Loucy (cell line): ENCODE measurements around the gene SORL1-AS1.

Experiments
- H2AFZ ChIP-seq: fragments of 200-600 bp; sonication (generic); 2 replicates; pipeline ENCODE4 v1.6.0; 2016; ENCODE audit warnings: antibody characterized with exemption, mild to moderate bottlenecking, low read length, moderate library complexity
- H3F3A ChIP-seq: fragments of 200-600 bp; 2 replicates; pipeline ENCODE4 v1.6.0; 2016; ENCODE audit warnings: antibody characterized with exemption, low read depth, mild to moderate bottlenecking
- H3K27me3 ChIP-seq: fragments of 200-600 bp; sonication (generic); 2 replicates; pipeline ENCODE4 v1.6.1; 2014; ENCODE audit warnings: low read length, mild to moderate bottlenecking; ENCODE audit not compliant: insufficient read depth, poor library complexity, severe bottlenecking
- H3K36me3 ChIP-seq: fragments of 200-600 bp; sonication (generic); 2 replicates; pipeline ENCODE4 v1.6.1; 2016; ENCODE audit warnings: low read length; ENCODE audit not compliant: insufficient read depth
- H3K4me1 ChIP-seq: fragments of 200-600 bp; sonication (generic); 2 replicates; pipeline ENCODE4 v1.5.1; 2014; ENCODE audit warnings: low read length, mild to moderate bottlenecking; ENCODE audit not compliant: insufficient read depth, poor library complexity, severe bottlenecking
- H3K4me2 ChIP-seq: fragments of 200-600 bp; sonication (generic); 2 replicates; pipeline ENCODE4 v1.6.0; 2014; ENCODE audit warnings: antibody characterized with exemption, low read length, low read depth, mild to moderate bottlenecking; ENCODE audit not compliant: poor library complexity, severe bottlenecking
- H3K4me3 ChIP-seq: fragments of 200-600 bp; sonication (generic); 2 replicates; pipeline ENCODE4 v1.5.1; 2014; ENCODE audit warnings: low read length, mild to moderate bottlenecking, mixed read lengths; ENCODE audit not compliant: poor library complexity, severe bottlenecking
- H3K79me2 ChIP-seq: fragments of 200-600 bp; sonication (generic); 2 replicates; pipeline ENCODE4 v1.6.1; 2014; ENCODE audit warnings: low read length; ENCODE audit not compliant: insufficient read depth
- H3K9ac ChIP-seq: fragments of 200-600 bp; sonication (generic); 2 replicates; pipeline ENCODE4 v1.6.0; 2014; ENCODE audit warnings: mild to moderate bottlenecking, low read depth, low read length, moderate library complexity; ENCODE audit not compliant: poor library complexity, severe bottlenecking
- H3K9me2 ChIP-seq: fragments of 200-600 bp; sonication (generic); replicated peaks from 2 replicates; pipeline ENCODE4 v1.6.1; 2016; ENCODE audit warnings: low read depth, low read length, mixed read lengths
- H3K9me3 ChIP-seq: fragments of 200-600 bp; sonication (generic); 2 replicates; pipeline ENCODE4 v1.6.1; 2014; ENCODE audit warnings: mild to moderate bottlenecking, antibody characterized with exemption, low read length, low read depth; ENCODE audit not compliant: insufficient read depth
- H4K20me1 ChIP-seq: fragments of 200-600 bp; sonication (generic); 2 replicates; pipeline ENCODE4 v1.6.0; 2014; ENCODE audit warnings: antibody characterized with exemption, low read length, mild to moderate bottlenecking; ENCODE audit not compliant: insufficient read depth, poor library complexity, severe bottlenecking
- EZH2phosphoT487 ChIP-seq: fragments of 200-600 bp; IDR thresholded peaks from 2 replicates; pipeline ENCODE4 v1.6.1; 2018; ENCODE audit warnings: antibody characterized with exemption, mild to moderate bottlenecking, moderate library complexity, borderline replicate concordance
- TF ChIP-seq, protein P1 (sequence below): fragments of 200-600 bp; sonication (generic); conservative IDR thresholded peaks from 2 replicates; pipeline ENCODE4 v1.5.1; 2014; ENCODE audit warnings: mild to moderate bottlenecking, antibody characterized with exemption, low read length

SORL1-AS1 gene

DNA sequence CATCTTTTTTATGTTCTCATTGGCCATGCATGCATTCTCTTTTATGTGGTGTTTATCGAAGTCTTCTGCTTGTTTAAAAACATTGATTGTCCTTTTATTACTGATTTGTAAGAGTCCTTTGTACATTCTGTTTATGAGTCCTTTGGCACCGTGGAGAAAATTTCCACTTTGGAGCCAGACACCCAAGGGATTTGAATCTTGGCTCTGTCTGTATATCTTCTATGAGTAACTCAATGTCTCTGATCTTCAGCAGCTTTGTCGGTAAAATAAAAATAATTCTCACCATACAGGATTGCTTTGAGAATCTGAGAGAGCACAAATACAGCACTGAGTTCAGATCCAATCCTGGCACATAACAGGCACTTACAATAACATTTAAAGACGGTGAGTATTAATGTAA, 13.4 kb downstream of the SORL1-AS1 start:
- Histone ChIP-seq H3K4me2 (no peak overlapping the region), H3K9me2 (no peaks in the 10 kb centered on the region), H4K20me1 (no peaks in the 10 kb centered on the region), H3K79me2 (no peaks in the 10 kb centered on the region), H3K27me3 (no peaks in the 10 kb centered on the region), H3F3A (no peaks in the 10 kb centered on the region), H3K36me3 (no peaks in the 10 kb centered on the region), H3K9ac (no peak overlapping the region), H3K4me3 (no peak overlapping the region), H3K9me3 (no peaks in the 10 kb centered on the region), H3K4me1 (peaks cover 9% of the 10 kb centered on the region), H2AFZ (no peak overlapping the region)
- TF ChIP-seq EZH2phosphoT487: no peak
- TF ChIP-seq, protein P1, sequence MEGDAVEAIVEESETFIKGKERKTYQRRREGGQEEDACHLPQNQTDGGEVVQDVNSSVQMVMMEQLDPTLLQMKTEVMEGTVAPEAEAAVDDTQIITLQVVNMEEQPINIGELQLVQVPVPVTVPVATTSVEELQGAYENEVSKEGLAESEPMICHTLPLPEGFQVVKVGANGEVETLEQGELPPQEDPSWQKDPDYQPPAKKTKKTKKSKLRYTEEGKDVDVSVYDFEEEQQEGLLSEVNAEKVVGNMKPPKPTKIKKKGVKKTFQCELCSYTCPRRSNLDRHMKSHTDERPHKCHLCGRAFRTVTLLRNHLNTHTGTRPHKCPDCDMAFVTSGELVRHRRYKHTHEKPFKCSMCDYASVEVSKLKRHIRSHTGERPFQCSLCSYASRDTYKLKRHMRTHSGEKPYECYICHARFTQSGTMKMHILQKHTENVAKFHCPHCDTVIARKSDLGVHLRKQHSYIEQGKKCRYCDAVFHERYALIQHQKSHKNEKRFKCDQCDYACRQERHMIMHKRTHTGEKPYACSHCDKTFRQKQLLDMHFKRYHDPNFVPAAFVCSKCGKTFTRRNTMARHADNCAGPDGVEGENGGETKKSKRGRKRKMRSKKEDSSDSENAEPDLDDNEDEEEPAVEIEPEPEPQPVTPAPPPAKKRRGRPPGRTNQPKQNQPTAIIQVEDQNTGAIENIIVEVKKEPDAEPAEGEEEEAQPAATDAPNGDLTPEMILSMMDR: no peak

DNA sequence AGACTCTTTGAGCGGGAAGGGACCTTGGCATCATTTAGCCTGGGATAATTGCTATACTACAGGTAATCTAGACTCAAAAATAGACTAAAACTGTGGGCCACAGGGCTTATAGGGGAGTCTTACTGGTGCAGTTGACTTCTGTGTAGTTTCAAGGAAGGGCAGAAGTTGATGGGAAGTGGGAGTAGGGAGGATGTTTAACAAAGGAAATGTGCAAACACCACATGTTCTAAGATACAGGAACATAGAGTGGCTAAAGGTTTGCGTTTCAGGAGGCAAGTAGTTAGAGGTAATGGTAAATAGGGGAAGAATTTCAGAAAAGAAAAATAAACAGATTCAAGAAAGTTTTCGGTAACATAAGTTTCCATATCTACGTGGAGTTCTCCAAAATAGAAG, 15.1 kb downstream of the SORL1-AS1 start:
- no peak overlapping the region for H3K9ac ChIP-seq
- H3K4me1 ChIP-seq: peaks cover 9% of the 10 kb centered on the region
- TF ChIP-seq EZH2phosphoT487: no peak
- TF ChIP-seq, protein P1: no peak

DNA sequence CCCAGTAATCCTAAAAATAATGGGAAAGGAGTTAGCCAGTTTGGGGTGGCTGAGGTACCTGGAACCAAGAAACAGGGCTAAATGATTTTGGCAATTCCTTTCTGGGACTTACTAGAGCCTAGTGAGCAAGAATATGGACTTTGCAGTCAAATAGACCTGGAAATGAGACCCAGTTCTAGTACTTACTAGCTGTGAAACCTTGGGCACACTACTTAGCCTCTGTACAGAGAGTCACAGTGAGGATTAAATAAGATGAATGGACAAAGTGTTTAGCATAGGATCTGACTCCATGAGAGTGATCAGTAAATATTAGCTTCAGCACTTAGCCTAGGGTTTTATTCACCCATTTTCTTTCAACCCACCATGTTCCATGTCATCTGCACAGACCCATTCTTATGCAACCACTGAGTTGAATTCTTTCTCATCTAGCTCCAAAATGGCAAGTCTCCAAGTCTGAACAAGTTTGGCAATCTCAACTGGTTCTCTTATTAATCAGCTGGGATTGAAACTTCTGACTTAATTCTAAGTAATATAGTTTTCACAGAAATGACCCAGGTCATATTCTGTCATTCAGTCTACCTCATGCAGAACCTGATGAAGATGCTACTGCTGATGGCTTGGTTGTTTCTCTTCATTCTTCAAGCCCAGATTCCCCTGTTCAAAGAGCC, 15.6 kb downstream of the SORL1-AS1 start:
- H3K27me3 ChIP-seq: no peaks in the 10 kb centered on the region
- H3K4me1 ChIP-seq: peaks cover 9% of the 10 kb centered on the region
- no peak overlapping the region for H2AFZ ChIP-seq
- no peak overlapping the region for H3K9ac ChIP-seq
- H3K4me2 ChIP-seq: no peak overlapping the region
- no peaks in the 10 kb centered on the region for H3K36me3 ChIP-seq
- no peaks in the 10 kb centered on the region for H3K9me2 ChIP-seq
- H3K9me3 ChIP-seq: no peaks in the 10 kb centered on the region
- no peaks in the 10 kb centered on the region for H3K79me2 ChIP-seq
- no peak for TF ChIP-seq EZH2phosphoT487
- TF ChIP-seq, protein P1: no peak
- no peaks in the 10 kb centered on the region for H4K20me1 ChIP-seq
- no peak overlapping the region for H3K4me3 ChIP-seq
- H3F3A ChIP-seq: no peaks in the 10 kb centered on the region

More for the DNA sequence above, 15.1 kb downstream of the SORL1-AS1 start:
- Histone ChIP-seq H3K9me3 (no peaks in the 10 kb centered on the region), H3K36me3 (no peaks in the 10 kb centered on the region), H3K9me2 (no peaks in the 10 kb centered on the region), H2AFZ (no peak overlapping the region), H3K27me3 (no peaks in the 10 kb centered on the region), H3K4me2 (no peak overlapping the region), H3F3A (no peaks in the 10 kb centered on the region), H3K4me3 (no peak overlapping the region), H4K20me1 (no peaks in the 10 kb centered on the region), H3K79me2 (no peaks in the 10 kb centered on the region)
